Fibroblast of villous mesenchyme (primary cell): ENCODE results near the gene ANGPT4. TPM values are rescaled to one million over a fixed set of nuclear protein-coding genes. Genes with fewer than 3 reads are reported as not detected.
"Not testable (repeated sequence)": the region's sequence is repeated elsewhere in the genome, so short reads cannot be mapped to it uniquely, and the experiment has no call there.

ENCODE experiments used
- DNase-seq: peaks from one replicate; pipeline ENCODE4 v3.0.0-alpha.2; 2010; ENCODE audit warnings: low read depth
- H3K4me3 ChIP-seq: 2 replicates; pipeline ENCODE4 v1.5.1; 2011; ENCODE audit warnings: low read depth, mild to moderate bottlenecking, low read length
- CTCF ChIP-seq: IDR thresholded peaks from 2 replicates; pipeline ENCODE4 v1.5.1; 2012; ENCODE audit warnings: low read depth, mild to moderate bottlenecking, low read length; ENCODE audit not compliant: insufficient read depth
- total RNA-seq: library from RNA; depleted of rRNA; stranded (reverse); fragments of >200 nt; gene quantifications from 2 replicates; pipeline ENCODE4 v1.2.3, GENCODE V29; 2012

ANGPT4 gene
- total RNA-seq, 1 donor: not detected

DNA sequence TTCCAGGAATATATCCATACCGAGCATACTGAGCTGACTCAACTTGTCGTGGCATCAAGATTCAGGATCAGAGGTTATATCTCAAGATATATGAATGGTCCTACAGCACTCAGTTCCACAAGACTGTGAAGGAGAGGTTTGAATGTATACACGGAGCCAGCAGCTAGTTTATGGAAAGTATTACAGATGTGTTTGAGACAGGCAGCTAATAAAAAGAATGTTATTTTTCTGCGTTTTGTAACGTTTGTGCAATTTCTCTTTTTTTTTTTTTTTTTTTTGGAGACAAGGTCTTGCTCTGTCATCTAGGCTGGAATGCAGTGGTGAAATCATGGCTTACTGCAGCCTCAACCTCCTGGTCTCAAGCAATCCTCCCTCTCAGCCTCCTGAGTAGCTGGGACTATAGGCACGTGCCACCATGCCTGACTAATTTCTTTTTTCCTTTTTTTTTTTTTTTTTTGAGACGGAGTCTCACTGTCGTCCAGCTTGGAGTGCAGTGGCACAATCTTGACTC is 86.1 kb downstream of the ANGPT4 start:
- TF ChIP-seq CTCF: no peak
- peak; percentile 91 for DNase-seq
- no peak overlapping the region for H3K4me3 ChIP-seq

- peak; percentile 84 for DNase-seq
- TF ChIP-seq CTCF: no peak
- H3K4me3 ChIP-seq: no peak overlapping the region
Observed at GRCh38 chr20:829551-829950, 86.6 kb downstream of the ANGPT4 start.

DNA sequence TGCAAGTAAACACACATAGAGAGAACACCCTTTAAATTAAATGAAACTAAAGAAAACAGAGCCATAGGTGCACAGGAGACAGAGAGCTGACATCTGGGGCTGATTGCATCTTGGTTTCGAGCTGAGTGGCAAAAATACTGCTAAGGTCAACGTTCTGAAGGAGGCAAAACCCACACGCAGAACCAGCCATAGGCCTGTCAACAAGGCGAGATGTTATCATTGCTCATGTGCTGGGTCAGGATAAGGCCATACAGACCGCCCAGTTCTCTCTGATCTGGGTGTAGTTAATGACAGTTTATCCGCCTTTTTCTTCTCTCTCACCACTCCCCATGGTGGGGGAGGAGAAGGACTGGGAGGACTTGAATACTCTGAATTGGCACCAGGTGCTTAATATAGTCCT is 87.1 kb downstream of the ANGPT4 start:
- peak; percentile 55 for DNase-seq
- no peak overlapping the region for H3K4me3 ChIP-seq
- no peak for TF ChIP-seq CTCF

DNA sequence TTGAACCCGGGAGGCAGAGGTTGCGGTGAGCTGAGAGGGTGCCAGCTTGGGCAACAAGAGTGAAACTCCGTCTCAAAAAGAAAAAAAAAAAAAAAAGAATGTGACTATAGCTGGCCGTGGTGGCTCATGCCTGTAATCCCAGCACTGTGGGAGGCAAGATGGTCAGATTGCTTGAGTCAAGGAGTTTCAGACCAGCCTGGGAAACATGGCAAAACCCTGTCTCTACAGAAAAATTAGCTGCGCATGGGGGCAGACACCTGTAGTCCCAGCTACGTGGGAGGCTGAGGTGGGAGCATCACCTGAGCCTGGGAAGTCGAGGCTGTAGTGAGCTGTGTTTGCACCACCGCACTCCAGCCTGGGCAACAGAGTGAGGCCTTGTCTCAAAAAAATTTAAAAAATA is 88.2 kb downstream of the ANGPT4 start:
- not testable (repeated sequence) for H3K4me3 ChIP-seq, DNase-seq

- DNase-seq: no peak
- no peak for TF ChIP-seq CTCF
- no peak overlapping the region for H3K4me3 ChIP-seq
Observed at GRCh38 chr20:826695-827323, 89.3 kb downstream of the ANGPT4 start.

DNA sequence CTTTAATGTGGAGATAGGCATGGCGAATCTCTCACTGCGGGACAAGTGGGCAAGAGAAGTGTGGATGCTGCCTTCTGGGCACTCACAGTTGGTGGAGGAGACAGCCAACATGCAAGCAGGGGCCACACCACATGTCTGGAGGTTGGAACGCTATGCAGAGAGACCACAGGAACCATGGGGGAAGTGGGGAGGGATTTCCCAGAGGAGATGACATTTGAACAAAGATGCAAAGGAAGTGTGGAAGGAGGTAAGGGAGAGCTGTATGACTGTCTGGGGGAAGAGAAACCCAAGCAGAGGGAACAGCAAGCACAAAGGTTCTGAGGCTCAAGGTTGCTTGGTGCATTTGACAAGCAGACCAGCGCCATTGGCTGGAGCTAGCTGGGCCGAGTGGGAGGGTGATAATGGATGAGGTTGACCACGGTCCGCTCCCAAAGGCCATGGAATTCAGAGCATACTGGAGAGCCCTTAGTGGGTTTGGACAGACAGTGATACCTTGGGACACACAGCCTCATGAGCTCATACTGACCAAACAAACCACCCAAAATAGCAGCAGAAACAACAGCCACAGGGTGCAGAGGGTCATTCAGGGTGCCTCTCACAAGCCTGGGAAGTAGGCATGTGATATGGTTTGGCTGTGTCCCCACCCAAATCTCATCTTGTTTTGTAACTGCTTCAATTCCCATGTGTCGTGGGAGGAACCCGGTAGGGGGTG is 90.3 kb downstream of the ANGPT4 start:
- TF ChIP-seq CTCF: no peak
- peak; percentile 32 for DNase-seq
- H3K4me3 ChIP-seq: no peak overlapping the region

DNA sequence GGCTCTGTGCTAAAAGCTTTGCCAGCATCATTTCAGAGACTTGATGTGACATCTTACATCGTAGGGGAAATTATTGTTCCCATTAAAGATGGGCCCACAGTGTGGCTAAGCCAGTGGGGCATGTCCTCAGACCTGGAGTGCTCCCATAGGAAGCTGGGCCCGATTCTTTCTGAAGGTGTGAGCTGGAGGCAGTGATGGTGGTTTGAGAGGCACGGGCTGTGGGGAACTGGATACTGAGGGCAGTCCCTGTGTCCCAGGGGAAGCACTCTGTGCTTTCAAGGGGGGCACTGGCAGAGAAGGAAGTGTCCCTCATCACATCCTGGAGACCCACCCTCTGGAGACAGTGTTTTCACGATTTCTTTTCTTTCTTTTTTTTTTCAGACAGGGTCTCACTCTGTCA is 91.2 kb downstream of the ANGPT4 start:
- H3K4me3 ChIP-seq: no peak overlapping the region
- TF ChIP-seq CTCF: no peak
- DNase-seq: no peak
